Stimulated activated naive CD4-positive, alpha-beta T cell treated with Interleukin-2 at 50 U/mL for 16 hours (primary cell): ENCODE data around the gene KIAA0825.
"Not testable (repeated sequence)": the region's sequence is repeated elsewhere in the genome, so short reads cannot be mapped to it uniquely, and the experiment has no call there.

Source experiments
- DNase-seq: peaks from one replicate; lab custom pipeline; 2025; lab: John Stamatoyannopoulos, UW

KIAA0825 gene

GRCh38 chr5:94573349-94573748 is 45.1 kb downstream of the KIAA0825 start:
- DNase-seq = not testable (repeated sequence)

GRCh38 chr5:94571415-94571814 is 47.0 kb downstream of the KIAA0825 start:
- no peak for DNase-seq

- no peak for DNase-seq
Measured at GRCh38 chr5:94564812-94565211, 53.6 kb downstream of the KIAA0825 start.

- no peak for DNase-seq
Measured at GRCh38 chr5:94562327-94562971, 56.0 kb downstream of the KIAA0825 start.

GRCh38 chr5:94558028-94558427 is 60.4 kb downstream of the KIAA0825 start:
- DNase-seq = no peak

GRCh38 chr5:94551858-94552257 is 66.5 kb downstream of the KIAA0825 start:
- no peak for DNase-seq

GRCh38 chr5:94545870-94546625 is 72.4 kb downstream of the KIAA0825 start:
- no peak for DNase-seq

- no peak for DNase-seq
Measured at GRCh38 chr5:94544875-94545547, 73.4 kb downstream of the KIAA0825 start.

- DNase-seq = no peak
Measured at GRCh38 chr5:94544031-94544650, 74.3 kb downstream of the KIAA0825 start.

- no peak for DNase-seq
Measured at GRCh38 chr5:94540856-94541494, 77.4 kb downstream of the KIAA0825 start.

- DNase-seq = no peak
Measured at GRCh38 chr5:94538260-94538659, 80.1 kb downstream of the KIAA0825 start.

- DNase-seq = no peak
Measured at GRCh38 chr5:94526706-94527105, 91.7 kb downstream of the KIAA0825 start.

- no peak for DNase-seq
Measured at GRCh38 chr5:94524841-94525697, 93.3 kb downstream of the KIAA0825 start.

- no peak for DNase-seq
Measured at GRCh38 chr5:94523018-94523417, 95.4 kb downstream of the KIAA0825 start.

- no peak for DNase-seq
Measured at GRCh38 chr5:94522117-94522516, 96.3 kb downstream of the KIAA0825 start.

GRCh38 chr5:94517490-94518488 is 100.6 kb downstream of the KIAA0825 start:
- no peak for DNase-seq

GRCh38 chr5:94516148-94516547 is 102.3 kb downstream of the KIAA0825 start:
- DNase-seq = no peak

- DNase-seq = no peak
Measured at GRCh38 chr5:94508461-94509148, 109.8 kb downstream of the KIAA0825 start.
